Measurements from ENCODE around the gene WWOX. TPM values are rescaled to one million over a fixed set of nuclear protein-coding genes. Genes with fewer than 3 reads are reported as not detected.

WWOX gene
- polyA plus RNA-seq, 3 donors, result 36.2 to 37.9 (median 36.7) TPM

- no peak for DNase-seq (ENCODE audit: extremely low read depth in 1 of 11, low read depth in 9 of 11, low spot score in 4 of 11)
Observed at GRCh38 chr16:78461087-78461486, 361.6 kb downstream of the WWOX start.

DNA sequence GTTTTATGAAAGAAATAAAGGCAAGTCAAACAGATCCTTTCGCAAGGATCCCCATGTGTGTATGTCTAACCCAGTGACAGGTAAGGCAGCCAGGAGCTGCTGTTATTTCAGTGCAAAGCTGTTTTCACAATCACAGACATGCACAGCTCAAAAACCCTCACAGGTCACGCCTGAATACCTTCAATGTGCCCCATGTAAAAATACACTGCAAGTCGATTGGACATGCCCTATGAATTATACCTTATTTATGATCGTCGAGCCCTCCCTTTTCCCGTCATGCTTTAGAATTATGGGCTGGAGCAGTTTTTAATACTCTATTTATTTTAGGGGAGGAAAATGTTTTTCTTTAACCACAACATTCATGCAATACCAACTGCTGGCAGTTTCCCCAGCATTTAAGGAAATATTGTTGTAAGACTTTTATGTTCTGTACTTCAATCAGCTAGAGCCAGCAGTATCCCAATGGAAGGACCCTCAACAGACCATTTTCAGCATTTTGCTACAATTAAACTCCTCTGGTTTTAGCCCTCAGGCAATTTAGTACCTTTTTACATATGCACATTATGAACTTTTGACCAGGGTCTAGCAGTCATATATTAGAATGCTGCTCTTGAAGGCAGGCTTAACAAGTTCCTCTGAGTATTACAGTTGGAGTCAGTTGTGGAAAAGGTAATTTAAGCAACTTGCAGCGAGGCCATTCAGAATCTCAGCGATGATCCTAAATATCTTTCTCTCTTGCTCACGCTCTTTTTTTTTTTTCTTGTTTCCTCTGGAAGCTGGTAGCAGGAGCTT, 362.2 kb downstream of the WWOX start:
- peak in 4 of 11 donors; percentile 23 to 54 (median 40) for DNase-seq (ENCODE audit: extremely low read depth in 1 of 11, low read depth in 9 of 11, low spot score in 4 of 11)

GRCh38 chr16:78462288-78463208, 363.1 kb downstream of the WWOX start:
- DNase-seq (ENCODE audit: extremely low read depth in 1 of 11, low read depth in 9 of 11, low spot score in 4 of 11), result peak in 3 of 11 donors; percentile 23 to 51 (median 33)

- no peak for DNase-seq (ENCODE audit: extremely low read depth in 1 of 11, low read depth in 9 of 11, low spot score in 4 of 11)
Observed at GRCh38 chr16:78463591-78463990, 364.1 kb downstream of the WWOX start.

- DNase-seq (ENCODE audit: extremely low read depth in 1 of 11, low read depth in 9 of 11, low spot score in 4 of 11), result no peak
Observed at GRCh38 chr16:78464833-78465232, 365.4 kb downstream of the WWOX start.

DNA sequence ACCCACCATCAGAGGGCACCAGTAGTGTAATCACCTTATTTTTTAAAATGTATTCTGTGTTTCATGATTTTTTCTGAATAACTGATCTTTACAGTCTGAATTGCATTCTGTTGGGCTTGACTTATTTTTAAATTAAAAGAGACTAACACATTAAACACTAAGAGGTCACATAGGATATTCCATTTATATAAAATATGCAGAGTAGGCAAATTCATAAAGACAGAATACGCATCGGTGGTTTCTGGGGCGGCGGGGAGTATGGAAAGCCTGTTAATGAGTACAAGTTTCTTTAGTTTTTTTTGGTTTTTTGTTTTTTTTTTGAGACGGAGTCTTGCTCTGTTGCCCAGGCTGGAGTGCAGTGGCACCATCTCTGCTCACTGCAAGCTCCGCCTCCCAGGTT, 366.3 kb downstream of the WWOX start:
- no peak for DNase-seq (ENCODE audit: extremely low read depth in 1 of 11, low read depth in 9 of 11, low spot score in 4 of 11)

DNA sequence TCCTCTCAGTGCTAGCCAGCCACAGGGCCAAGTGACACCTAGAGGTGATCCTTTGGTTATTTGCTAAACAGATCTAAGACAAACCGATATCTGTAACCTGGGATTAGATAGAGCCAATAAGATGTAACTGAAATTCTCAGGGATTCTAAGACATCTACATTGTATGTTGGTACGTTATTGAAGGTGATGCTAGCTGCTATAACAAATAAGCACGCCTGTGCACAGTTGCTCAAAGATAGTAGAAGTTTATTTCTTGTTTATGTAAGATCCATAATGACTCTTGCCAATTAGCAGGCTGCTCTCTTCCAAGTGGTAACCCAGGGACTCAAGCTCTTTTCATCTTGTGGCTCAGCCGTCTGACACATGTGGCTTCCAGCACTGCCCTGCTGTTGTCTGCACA, 370.3 kb downstream of the WWOX start:
- DNase-seq (ENCODE audit: extremely low read depth in 1 of 11, low read depth in 9 of 11, low spot score in 4 of 11), result no peak

DNA sequence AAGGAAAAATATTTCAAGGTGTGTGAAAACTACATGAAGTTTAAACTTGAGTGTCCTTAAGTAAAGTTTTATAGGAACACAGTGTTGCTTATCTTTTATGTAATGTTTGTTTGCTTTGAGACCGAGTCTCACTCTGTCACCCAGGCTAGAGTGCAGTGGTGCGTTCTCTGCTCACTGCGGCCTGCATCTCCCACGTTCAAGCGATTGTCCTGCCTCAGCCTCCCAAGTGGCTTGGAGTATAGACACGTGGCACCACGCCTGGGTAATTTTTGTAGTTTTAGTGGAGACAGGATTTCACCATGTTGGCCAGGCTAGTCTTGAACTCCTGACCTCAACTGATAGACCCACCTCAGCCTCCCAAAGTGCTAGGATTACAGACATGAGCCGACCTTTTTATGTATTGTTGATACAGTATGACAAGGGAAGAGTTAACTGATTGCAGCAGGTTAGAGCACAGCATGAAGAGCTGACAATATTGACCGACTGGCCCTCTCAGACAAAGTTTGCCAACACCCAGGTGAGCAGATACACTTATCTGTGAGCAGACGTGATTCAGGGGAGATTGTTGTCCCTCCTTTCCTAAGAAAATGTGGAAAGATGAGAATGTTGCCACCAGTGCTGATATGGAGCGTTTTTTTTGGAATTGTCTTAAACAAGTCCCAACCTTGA, 373.7 kb downstream of the WWOX start:
- DNase-seq (ENCODE audit: extremely low read depth in 1 of 11, low read depth in 9 of 11, low spot score in 4 of 11), result no peak

DNA sequence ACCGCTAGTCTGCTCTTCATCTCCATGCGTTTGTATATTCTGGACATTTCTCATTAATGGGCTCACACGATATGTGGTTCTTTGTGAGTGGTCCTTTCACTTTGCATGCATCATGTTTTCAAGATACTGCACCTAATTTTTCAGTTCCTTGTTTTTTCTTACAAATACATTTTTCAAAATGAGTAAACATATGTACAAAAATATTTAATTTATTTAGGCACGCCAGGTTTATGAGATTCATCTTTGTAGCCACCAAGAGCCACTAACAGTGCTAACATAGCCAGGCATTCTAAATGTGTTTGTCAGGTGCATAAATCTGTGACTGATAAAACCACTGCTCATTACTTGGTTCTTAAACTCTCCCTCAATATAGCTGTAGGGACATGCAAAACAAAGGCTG, 375.3 kb downstream of the WWOX start:
- no peak for DNase-seq (ENCODE audit: extremely low read depth in 1 of 11, low read depth in 9 of 11, low spot score in 4 of 11)

- DNase-seq (ENCODE audit: extremely low read depth in 1 of 11, low read depth in 9 of 11, low spot score in 4 of 11), result no peak
Observed at GRCh38 chr16:78476615-78477014, 377.2 kb downstream of the WWOX start.

DNA sequence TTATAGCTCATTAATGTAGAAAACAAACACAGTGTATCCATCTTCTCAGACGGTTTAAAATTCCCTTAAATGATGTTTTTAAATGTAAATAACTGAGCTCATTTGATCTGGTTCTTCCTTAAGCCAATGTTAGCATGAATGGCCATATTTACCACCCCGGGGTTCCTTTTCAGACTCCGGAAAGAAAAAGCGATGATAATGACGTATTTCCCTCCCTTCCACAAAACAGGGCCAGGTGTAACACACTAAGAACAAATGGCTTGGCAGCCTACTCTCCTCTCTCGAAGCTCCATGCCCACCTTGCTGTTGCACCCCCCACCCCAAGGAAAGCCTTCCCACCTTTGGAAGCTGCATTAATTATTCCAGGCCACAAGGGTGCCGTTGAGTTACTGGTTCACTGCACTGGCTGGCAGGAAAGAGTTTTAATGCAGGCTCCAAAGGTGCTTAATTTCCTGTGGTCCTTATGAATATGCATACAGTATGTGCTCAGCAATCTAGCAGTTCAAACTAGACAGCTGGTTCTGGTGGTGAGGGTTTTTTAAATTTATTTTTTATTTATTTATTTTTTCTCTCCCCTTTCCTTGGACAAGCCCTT, 378.9 kb downstream of the WWOX start:
- DNase-seq (ENCODE audit: extremely low read depth in 1 of 11, low read depth in 9 of 11, low spot score in 4 of 11), result no peak

DNA sequence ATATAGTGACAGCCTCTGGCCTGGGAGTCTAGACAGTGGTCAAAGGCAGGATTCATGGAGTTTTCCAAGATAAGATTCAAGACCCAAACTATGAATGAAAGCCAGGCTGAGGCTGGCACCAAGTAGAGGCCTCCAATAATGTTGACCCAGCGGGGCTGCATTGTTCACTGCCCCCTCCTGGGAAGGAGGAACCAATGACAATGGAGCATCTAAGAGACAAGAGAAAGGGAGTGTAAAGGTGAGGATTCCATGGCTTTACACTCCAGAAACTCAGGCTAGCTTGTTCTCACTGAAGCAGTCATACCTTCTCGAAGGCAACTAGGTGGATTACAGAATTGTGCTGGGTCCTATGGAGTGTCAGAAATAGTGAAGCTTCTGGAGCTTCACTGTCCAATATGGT, 380.3 kb downstream of the WWOX start:
- DNase-seq (ENCODE audit: extremely low read depth in 1 of 11, low read depth in 9 of 11, low spot score in 4 of 11), result no peak

DNA sequence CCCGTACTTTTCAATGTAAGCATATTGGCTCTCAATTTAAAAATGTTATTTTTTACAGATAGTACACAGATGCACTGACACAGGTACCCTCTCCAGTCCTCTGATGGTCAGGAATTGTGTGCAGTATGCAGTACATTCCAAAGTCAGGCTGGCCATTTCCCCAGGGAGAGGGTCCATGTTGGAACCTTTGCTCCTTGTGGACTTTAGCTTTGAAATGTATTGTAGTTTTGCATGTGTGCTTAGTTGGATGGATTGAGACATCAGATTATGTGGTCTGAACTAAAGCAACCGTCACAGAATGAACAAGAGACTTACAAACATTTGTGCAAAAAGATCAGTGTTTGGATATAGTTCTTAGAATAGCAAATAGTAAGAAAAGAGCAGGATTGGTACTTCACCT, 381.1 kb downstream of the WWOX start:
- no peak for DNase-seq (ENCODE audit: extremely low read depth in 1 of 11, low read depth in 9 of 11, low spot score in 4 of 11)

- no peak for DNase-seq (ENCODE audit: extremely low read depth in 1 of 11, low read depth in 9 of 11, low spot score in 4 of 11)
Observed at GRCh38 chr16:78483124-78483992, 383.9 kb downstream of the WWOX start.

GRCh38 chr16:78484509-78485058, 385.1 kb downstream of the WWOX start:
- no peak for DNase-seq (ENCODE audit: extremely low read depth in 1 of 11, low read depth in 9 of 11, low spot score in 4 of 11)

DNA sequence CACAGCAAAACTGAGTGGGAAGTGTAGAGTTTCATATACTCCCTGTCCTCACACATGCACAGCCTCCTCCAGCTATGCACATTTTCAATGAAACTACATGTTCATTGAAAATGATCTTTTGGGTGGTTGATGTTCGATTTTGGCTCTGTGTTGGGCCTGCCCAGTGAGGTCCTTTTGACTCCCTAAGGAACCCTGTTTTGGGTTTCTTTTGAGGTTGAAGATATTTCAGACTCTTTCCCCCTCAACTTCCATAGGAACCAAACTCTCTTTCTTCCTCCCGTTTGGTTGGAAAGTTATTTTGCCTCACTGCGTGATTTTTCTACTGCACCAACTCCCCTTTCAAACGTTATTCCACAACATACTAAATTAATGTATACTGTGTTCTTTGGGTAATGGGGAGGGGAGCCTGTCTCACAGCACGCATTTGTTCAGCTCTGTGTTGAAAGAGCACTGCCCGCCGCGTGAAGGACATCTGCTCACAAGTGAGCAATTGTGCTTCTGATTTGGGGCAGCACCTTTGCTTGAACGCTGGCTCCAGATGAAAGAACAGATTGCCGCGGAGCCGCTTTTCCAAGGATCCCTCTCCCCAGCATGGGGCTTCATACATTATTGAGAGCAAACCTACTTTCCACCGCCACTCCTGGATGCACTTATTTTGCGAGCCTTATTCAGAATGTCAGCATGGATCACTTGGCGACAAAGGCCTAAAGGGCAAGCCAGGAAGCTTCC, 385.9 kb downstream of the WWOX start:
- no peak for DNase-seq (ENCODE audit: extremely low read depth in 1 of 11, low read depth in 9 of 11, low spot score in 4 of 11)

DNA sequence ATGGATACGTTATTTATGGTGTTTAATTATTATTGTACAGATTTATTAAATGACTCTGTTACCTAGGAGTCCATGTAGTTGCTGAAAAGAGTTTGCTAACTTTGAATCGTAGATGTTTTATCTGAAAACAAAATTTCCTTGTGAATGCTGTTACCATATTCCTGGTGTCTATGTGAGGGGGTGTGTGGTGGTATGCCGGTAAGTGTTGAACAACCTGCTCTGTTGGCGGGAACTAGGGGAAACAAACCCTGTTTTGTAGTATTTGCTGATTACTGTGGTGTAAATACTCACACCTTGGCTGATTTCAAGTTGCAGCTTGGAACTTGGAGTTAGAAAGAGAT, 386.4 kb downstream of the WWOX start:
- no peak for DNase-seq (ENCODE audit: extremely low read depth in 1 of 11, low read depth in 9 of 11, low spot score in 4 of 11)

DNA sequence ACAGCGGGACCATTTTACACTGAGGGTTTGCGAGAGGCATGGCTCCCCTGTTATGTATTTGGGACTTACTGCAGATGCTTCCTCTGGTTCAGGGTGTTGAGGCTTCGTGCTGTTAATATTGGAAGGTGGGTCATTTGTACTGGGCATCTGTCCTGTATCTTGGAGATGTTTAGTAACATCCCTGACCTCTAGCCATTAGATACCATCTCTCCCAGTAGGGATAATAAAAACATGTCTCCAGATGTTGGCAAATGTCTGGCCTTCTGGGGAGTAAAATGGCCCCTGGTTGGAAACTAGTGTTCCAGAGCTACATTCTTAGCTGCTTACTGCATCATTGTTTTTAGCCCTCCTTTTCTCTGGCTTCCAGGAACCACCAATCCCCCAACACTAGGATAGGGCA, 388.0 kb downstream of the WWOX start:
- DNase-seq (ENCODE audit: extremely low read depth in 1 of 11, low read depth in 9 of 11, low spot score in 4 of 11), result no peak
